Liver (tissue), 9 donors: ENCODE results near the gene FAM131C. TPM values are rescaled to one million over a fixed set of nuclear protein-coding genes. Genes with fewer than 3 reads are reported as not detected.
A peak's percentile ranks its signal among the peaks of the same experiment; 100 is the strongest.

Source experiments
- DNase-seq: peaks from one replicate; pipeline ENCODE4 v3.0.0-alpha.2; 2017; ENCODE audit warnings: low spot score
- H3K27ac ChIP-seq, 2 donors: one replicate each; pipeline ENCODE4 v1.7.0; 2013; ENCODE audit warnings: inconsistent platforms in 2 of 2, low read length in 2 of 2, control low read depth in 1 of 2, low read depth in 1 of 2, mild to moderate bottlenecking in 1 of 2
- H3K27me3 ChIP-seq, 4 donors: one replicate each; pipeline versions ENCODE4 v1.6.1 to v1.7.0; 2013; ENCODE audit warnings: low read length in 3 of 4, inconsistent platforms in 1 of 4, mild to moderate bottlenecking in 1 of 4, moderate library complexity in 1 of 4; ENCODE audit not compliant: control insufficient read depth in 4 of 4, insufficient read depth in 4 of 4
- H3K36me3 ChIP-seq, 4 donors: one replicate each; pipeline versions ENCODE4 v1.6.1 to v1.7.0; 2013; ENCODE audit warnings: low read length in 3 of 4, mild to moderate bottlenecking in 3 of 4, low read depth in 1 of 4, moderate library complexity in 1 of 4; ENCODE audit not compliant: control insufficient read depth in 4 of 4, insufficient read depth in 3 of 4
- H3K4me1 ChIP-seq, 4 donors: one replicate each; pipeline versions ENCODE4 v1.6.1 to v1.7.0; 2013; ENCODE audit warnings: low read length in 3 of 4, mild to moderate bottlenecking in 3 of 4, moderate library complexity in 1 of 4; ENCODE audit not compliant: control insufficient read depth in 4 of 4, insufficient read depth in 4 of 4
- H3K4me3 ChIP-seq, 3 donors: one replicate each; pipeline versions ENCODE4 v1.6.1 to v1.7.0; 2013; ENCODE audit warnings: low read length in 3 of 3, control low read depth in 1 of 3, low read depth in 1 of 3, mild to moderate bottlenecking in 1 of 3
- H3K9ac ChIP-seq, 2 donors: one replicate each; pipeline ENCODE4 v1.7.0; 2013; ENCODE audit warnings: low read length in 2 of 2, mild to moderate bottlenecking in 2 of 2, moderate library complexity in 2 of 2, control low read depth in 1 of 2, low read depth in 1 of 2
- H3K9me3 ChIP-seq, 4 donors: one replicate each; pipeline versions ENCODE4 v1.6.1 to v1.7.0; 2013; ENCODE audit warnings: low read length in 3 of 4; ENCODE audit not compliant: control insufficient read depth in 4 of 4
- EGR1 ChIP-seq, 2 donors: IDR thresholded peaks; 2 replicates each; pipeline ENCODE4 v1.6.1; 2016 to 2018; ENCODE audit warnings: antibody characterized with exemption in 2 of 2, low read depth in 2 of 2
- GABPA ChIP-seq, 2 donors: IDR thresholded peaks in 1 of 2; conservative IDR thresholded peaks in 1 of 2; 2 replicates each; pipeline ENCODE4 v1.6.1; 2016; ENCODE audit warnings: antibody characterized with exemption in 2 of 2, mild to moderate bottlenecking in 1 of 2, moderate library complexity in 1 of 2
- HNF4A ChIP-seq, 2 donors: conservative IDR thresholded peaks; 2 replicates each; pipeline ENCODE4 v1.6.1; 2016; ENCODE audit warnings: antibody characterized with exemption in 2 of 2, mild to moderate bottlenecking in 2 of 2
- HNF4G ChIP-seq: IDR thresholded peaks from 2 replicates; pipeline ENCODE4 v1.6.1; 2016; ENCODE audit warnings: antibody characterized with exemption
- NR2F2 ChIP-seq: IDR thresholded peaks from 2 replicates; pipeline ENCODE4 v1.6.1; 2016; ENCODE audit warnings: antibody characterized with exemption
- RAD21 ChIP-seq, 2 donors: IDR thresholded peaks; 2 replicates each; pipeline ENCODE4 v1.6.1; 2016; ENCODE audit warnings: antibody characterized with exemption in 2 of 2, mild to moderate bottlenecking in 2 of 2
- REST ChIP-seq: IDR thresholded peaks from 2 replicates; pipeline ENCODE4 v1.6.1; 2016; ENCODE audit warnings: antibody characterized with exemption, mild to moderate bottlenecking
- RXRA ChIP-seq, 2 donors: IDR thresholded peaks; 2 replicates each; pipeline ENCODE4 v1.6.1; 2017 to 2018; ENCODE audit warnings: antibody characterized with exemption in 2 of 2, mild to moderate bottlenecking in 1 of 2
- SP1 ChIP-seq: IDR thresholded peaks from 2 replicates; pipeline ENCODE4 v1.6.1; 2018; ENCODE audit warnings: antibody characterized with exemption, mild to moderate bottlenecking
- TAF1 ChIP-seq: conservative IDR thresholded peaks from 2 replicates; pipeline ENCODE4 v1.6.1; 2016; ENCODE audit warnings: antibody characterized with exemption, mild to moderate bottlenecking
- YY1 ChIP-seq: IDR thresholded peaks from 2 replicates; pipeline ENCODE4 v1.6.1; 2016; ENCODE audit warnings: antibody characterized with exemption, mild to moderate bottlenecking
- ZBTB33 ChIP-seq: IDR thresholded peaks from 2 replicates; pipeline ENCODE4 v1.6.1; 2016; ENCODE audit warnings: antibody characterized with exemption
- WGBS: extraction: QIAGEN DNeasy Blood & Tissue Kit; methylation state at CpG from one replicate; pipeline ENCODE4 v1.1.7; 2013; 5-methylcytosine and 5-hydroxymethylcytosine counted together
- polyA plus RNA-seq, 2 donors: library from polyadenylated mRNA; stranded (reverse) in 1 of 2; unstranded in 1 of 2; fragments of 200-250 nt in 1 of 2; fragments of >200 nt in 1 of 2; fragmentation: Nextera tagmentation in 1 of 2; extraction: Ambion mirVana in 1 of 2; gene quantifications; one replicate each; pipeline versions ENCODE4 v1.2.1 to v1.2.3, GENCODE V29; 2013 to 2015
- total RNA-seq, 2 donors: library from RNA; depleted of rRNA; stranded (reverse); fragments of >200 nt; gene quantifications; one replicate each; pipeline ENCODE4 v1.2.3, GENCODE V29; 2014
- TF ChIP-seq, protein P1 (sequence below): fragments of 150-350 bp; IDR thresholded peaks from 2 replicates; pipeline ENCODE4 v1.5.1; 2017; ENCODE audit warnings: improper control_type of control experiment, low read depth, low read length; ENCODE audit not compliant: missing input control
- donor health status: healthy.
- donor health status: healthy.
- donor health status: healthy.
- donor health status: healthy.
- donor health status: healthy.

The FAM131C gene
- total and polyA plus RNA-seq, 4 donors: 0.05 to 0.92 TPM; not detected in 2

GRCh38 chr1:16083486-16083885 lies 10.0 kb upstream of the FAM131C start:
- Histone ChIP-seq H3K4me3 (no peak overlapping the region), H3K27me3 (no peaks in the 10 kb centered on the region), H3K9me3 (no peaks in the 10 kb centered on the region), H3K9ac (no peak overlapping the region), H3K27ac (no peak overlapping the region), H3K4me1 (peaks cover 0 to 7% (median 2%) of the 10 kb centered on the region in 4 donors), H3K36me3 (no peaks in the 10 kb centered on the region)
- 85% methylated on average over 5 of the region's 5 CpGs for WGBS
- no peak for TF ChIP-seq REST
- no peak for DNase-seq

- Histone ChIP-seq H3K4me1 (peaks cover 0 to 7% (median 2%) of the 10 kb centered on the region in 4 donors), H3K27me3 (no peaks in the 10 kb centered on the region), H3K27ac (no peak overlapping the region), H3K9ac (no peak overlapping the region), H3K9me3 (no peaks in the 10 kb centered on the region), H3K4me3 (no peak overlapping the region), H3K36me3 (no peaks in the 10 kb centered on the region)
- WGBS: 64% methylated on average over 9 of the region's 9 CpGs
- TF ChIP-seq RAD21 (IDR thresholded peaks at IDR 0.05) (peak; percentile 89 to 95), TAF1 (no peak)
- TF ChIP-seq, protein P1, sequence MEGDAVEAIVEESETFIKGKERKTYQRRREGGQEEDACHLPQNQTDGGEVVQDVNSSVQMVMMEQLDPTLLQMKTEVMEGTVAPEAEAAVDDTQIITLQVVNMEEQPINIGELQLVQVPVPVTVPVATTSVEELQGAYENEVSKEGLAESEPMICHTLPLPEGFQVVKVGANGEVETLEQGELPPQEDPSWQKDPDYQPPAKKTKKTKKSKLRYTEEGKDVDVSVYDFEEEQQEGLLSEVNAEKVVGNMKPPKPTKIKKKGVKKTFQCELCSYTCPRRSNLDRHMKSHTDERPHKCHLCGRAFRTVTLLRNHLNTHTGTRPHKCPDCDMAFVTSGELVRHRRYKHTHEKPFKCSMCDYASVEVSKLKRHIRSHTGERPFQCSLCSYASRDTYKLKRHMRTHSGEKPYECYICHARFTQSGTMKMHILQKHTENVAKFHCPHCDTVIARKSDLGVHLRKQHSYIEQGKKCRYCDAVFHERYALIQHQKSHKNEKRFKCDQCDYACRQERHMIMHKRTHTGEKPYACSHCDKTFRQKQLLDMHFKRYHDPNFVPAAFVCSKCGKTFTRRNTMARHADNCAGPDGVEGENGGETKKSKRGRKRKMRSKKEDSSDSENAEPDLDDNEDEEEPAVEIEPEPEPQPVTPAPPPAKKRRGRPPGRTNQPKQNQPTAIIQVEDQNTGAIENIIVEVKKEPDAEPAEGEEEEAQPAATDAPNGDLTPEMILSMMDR: peak; percentile 91
- DNase-seq: peak; percentile 82
These were observed 9.0 kb upstream of the FAM131C start for GRCh38 chr1:16082283-16083038.

GRCh38 chr1:16081636-16082035 lies 8.2 kb upstream of the FAM131C start:
- 83% methylated on average over 9 of the region's 9 CpGs for WGBS
- Histone ChIP-seq H3K4me1 (peaks cover 0 to 14% (median 7%) of the 10 kb centered on the region in 4 donors), H3K27ac (no peak overlapping the region)

More at GRCh38 chr1:16081636-16082035, 8.2 kb upstream of the FAM131C start:
- Histone ChIP-seq H3K36me3 (no peaks in the 10 kb centered on the region), H3K9me3 (no peaks in the 10 kb centered on the region), H3K27me3 (no peaks in the 10 kb centered on the region), H3K9ac (no peak overlapping the region), H3K4me3 (no peak overlapping the region)
- TF ChIP-seq NR2F2 (no peak), HNF4A (conservative IDR thresholded peaks at IDR 0.05) (no peak), EGR1 (IDR thresholded peaks at IDR 0.05; ENCODE audit: low read depth in 2 of 2) (no peak), GABPA (IDR thresholded peaks at IDR 0.05 in 1 of 2, conservative IDR thresholded peaks at IDR 0.05 in 1 of 2) (no peak), SP1 (no peak), RXRA (IDR thresholded peaks at IDR 0.05) (no peak), ZBTB33 (no peak), TAF1 (no peak), REST (no peak), HNF4G (no peak), YY1 (no peak)
- DNase-seq: no peak
